ENCODE results near the gene PTGER1. TPM values are rescaled to one million over a fixed set of nuclear protein-coding genes. Genes with fewer than 3 reads are reported as not detected.

PTGER1 gene
- total RNA-seq, 2 experiments from 2014 or later: 0.23 TPM; not detected in 1

DNA sequence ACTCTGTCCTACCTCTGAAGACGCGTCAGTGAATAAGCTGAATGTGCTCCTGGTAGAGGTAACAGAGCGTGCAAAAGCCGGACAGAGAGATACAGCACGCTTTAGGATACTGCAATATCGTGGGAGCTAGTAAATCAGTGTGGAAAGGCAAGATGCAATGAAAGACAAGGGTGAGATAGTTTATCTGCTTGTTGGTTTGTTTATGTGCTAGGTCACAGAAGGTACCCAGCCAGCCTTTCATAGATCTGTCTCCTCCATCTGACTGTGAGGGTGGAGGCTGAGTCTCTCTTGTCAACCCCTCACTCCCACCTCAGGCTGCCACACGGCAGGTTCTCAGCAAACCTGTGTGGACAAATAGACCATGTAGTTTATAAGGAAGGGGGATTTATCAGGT lies 21.7 kb upstream of the PTGER1 start:
- H3K4me1 ChIP-seq (ENCODE audit: insufficient read depth, low read length, poor library complexity, severe bottlenecking): peaks cover 19% of the 10 kb centered on the region
- peak overlapping the region; percentile 58; the same call in 1 of the 2 replicates for H2AFZ ChIP-seq (ENCODE audit: low read length)
- H3K79me2 ChIP-seq (ENCODE audit: insufficient read depth, low read depth, low read length): no peaks in the 10 kb centered on the region
- H3K4me2 ChIP-seq (ENCODE audit: low read length): peak overlapping the region; percentile 100
- DNase-seq (ENCODE audit: low spot score): no peak
- H3K4me3 ChIP-seq (ENCODE audit: low read depth, low read length, poor library complexity, severe bottlenecking): peak overlapping the region; percentile 72
- H3K36me3 ChIP-seq (ENCODE audit: insufficient read depth, low read length): no peaks in the 10 kb centered on the region
- no peaks in the 10 kb centered on the region for H3K9me2 ChIP-seq (ENCODE audit: insufficient read depth, low read length)
- no peaks in the 10 kb centered on the region for H4K20me1 ChIP-seq (ENCODE audit: insufficient read depth, low read length)
- BruUV-seq (replicated peaks): no TSS peak
- POLR2A ChIA-PET: interaction anchor here (2.3 kb wide), 1 partner anchor 10 kb away, joined by 10 read pairs; no protein-coding TSS in a partner anchor
- intact Hi-C loops (cut with micrococcal nuclease; ENCODE audit: unreplicated experiment): no loop called here
- no peak overlapping the region for H3K27ac ChIP-seq (ENCODE audit: low read depth, low read length, poor library complexity, severe bottlenecking)
- H3K9me3 ChIP-seq (ENCODE audit: low read length): no peaks in the 10 kb centered on the region
- no peak for TF ChIP-seq EZH2phosphoT487 (IDR thresholded peaks at IDR 0.05; ENCODE audit: borderline replicate concordance, low read depth, low read length)
- TF ChIP-seq, protein P1, sequence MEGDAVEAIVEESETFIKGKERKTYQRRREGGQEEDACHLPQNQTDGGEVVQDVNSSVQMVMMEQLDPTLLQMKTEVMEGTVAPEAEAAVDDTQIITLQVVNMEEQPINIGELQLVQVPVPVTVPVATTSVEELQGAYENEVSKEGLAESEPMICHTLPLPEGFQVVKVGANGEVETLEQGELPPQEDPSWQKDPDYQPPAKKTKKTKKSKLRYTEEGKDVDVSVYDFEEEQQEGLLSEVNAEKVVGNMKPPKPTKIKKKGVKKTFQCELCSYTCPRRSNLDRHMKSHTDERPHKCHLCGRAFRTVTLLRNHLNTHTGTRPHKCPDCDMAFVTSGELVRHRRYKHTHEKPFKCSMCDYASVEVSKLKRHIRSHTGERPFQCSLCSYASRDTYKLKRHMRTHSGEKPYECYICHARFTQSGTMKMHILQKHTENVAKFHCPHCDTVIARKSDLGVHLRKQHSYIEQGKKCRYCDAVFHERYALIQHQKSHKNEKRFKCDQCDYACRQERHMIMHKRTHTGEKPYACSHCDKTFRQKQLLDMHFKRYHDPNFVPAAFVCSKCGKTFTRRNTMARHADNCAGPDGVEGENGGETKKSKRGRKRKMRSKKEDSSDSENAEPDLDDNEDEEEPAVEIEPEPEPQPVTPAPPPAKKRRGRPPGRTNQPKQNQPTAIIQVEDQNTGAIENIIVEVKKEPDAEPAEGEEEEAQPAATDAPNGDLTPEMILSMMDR (conservative IDR thresholded peaks at IDR 0.05; ENCODE audit: low read length): no peak
- CTCF ChIA-PET (ENCODE audit: unreplicated experiment): no interaction called here

- H3K79me2 ChIP-seq (ENCODE audit: insufficient read depth, low read depth, low read length): no peaks in the 10 kb centered on the region
- ChIA-PET POLR2A (interaction anchor here (0.9 to 2.3 kb wide), 5 partner anchors 8 to 22 kb away, joined by 3 to 10 read pairs (median 3); partner anchors contain the start of gene DNAJB1), CTCF (ENCODE audit: unreplicated experiment) (no interaction called here)
- no peak within 1 kb of the TSS for H3K27ac ChIP-seq (ENCODE audit: low read depth, low read length, poor library complexity, severe bottlenecking)
- no TSS peak for BruUV-seq (replicated peaks)
- H4K20me1 ChIP-seq (ENCODE audit: insufficient read depth, low read length): no peaks in the 10 kb centered on the region
- H3K4me1 ChIP-seq (ENCODE audit: insufficient read depth, low read length, poor library complexity, severe bottlenecking): peaks cover 19% of the 10 kb centered on the region
- peak within 1 kb of the TSS; percentile 72 for H3K4me3 ChIP-seq (ENCODE audit: low read depth, low read length, poor library complexity, severe bottlenecking)
- H3K4me2 ChIP-seq (ENCODE audit: low read length): peak within 1 kb of the TSS; percentile 100
- H3K9me2 ChIP-seq (ENCODE audit: insufficient read depth, low read length): no peaks in the 10 kb centered on the region
- intact Hi-C loops (cut with micrococcal nuclease; ENCODE audit: unreplicated experiment): no loop called here
- TF ChIP-seq EZH2phosphoT487 (IDR thresholded peaks at IDR 0.05; ENCODE audit: borderline replicate concordance, low read depth, low read length): no peak
- TF ChIP-seq, protein P1 (conservative IDR thresholded peaks at IDR 0.05; ENCODE audit: low read length): no peak
- H2AFZ ChIP-seq (ENCODE audit: low read length): peak within 1 kb of the TSS; percentile 58
- H3K36me3 ChIP-seq (ENCODE audit: insufficient read depth, low read length): no peaks in the 10 kb centered on the region
- DNase-seq (ENCODE audit: low spot score): peak; percentile 85
- H3K9me3 ChIP-seq (ENCODE audit: low read length): no peaks in the 10 kb centered on the region
Observed at GRCh38 chr19:14496029-14496833, 21.1 kb upstream of the PTGER1 start, which contains the start of gene GIPC1. Gene GIPC1 (minus strand): TSS chr19:14496127. CDS start chr19:14482976, 13,151 bp downstream.

GRCh38 chr19:14495672-14496028 lies 20.5 kb upstream of the PTGER1 start:
- Histone ChIP-seq H3K4me1 (ENCODE audit: insufficient read depth, low read length, poor library complexity, severe bottlenecking) (peaks cover 19% of the 10 kb centered on the region), H4K20me1 (ENCODE audit: insufficient read depth, low read length) (no peaks in the 10 kb centered on the region), H3K4me2 (ENCODE audit: low read length) (peak overlapping the region; percentile 100), H3K27ac (ENCODE audit: low read depth, low read length, poor library complexity, severe bottlenecking) (no peak overlapping the region), H3K36me3 (ENCODE audit: insufficient read depth, low read length) (no peaks in the 10 kb centered on the region), H3K9me3 (ENCODE audit: low read length) (no peaks in the 10 kb centered on the region), H2AFZ (ENCODE audit: low read length) (peak overlapping the region; percentile 58; the same call in 1 of the 2 replicates), H3K79me2 (ENCODE audit: insufficient read depth, low read depth, low read length) (no peaks in the 10 kb centered on the region), H3K9me2 (ENCODE audit: insufficient read depth, low read length) (no peaks in the 10 kb centered on the region), H3K4me3 (ENCODE audit: low read depth, low read length, poor library complexity, severe bottlenecking) (peak overlapping the region; percentile 72)
- intact Hi-C loops (cut with micrococcal nuclease; ENCODE audit: unreplicated experiment): loop anchor here (1.0 kb wide), 1 partner anchor 22 kb away; no protein-coding TSS in a partner anchor
- DNase-seq (ENCODE audit: low spot score): no peak
- CTCF ChIA-PET (ENCODE audit: unreplicated experiment): no interaction called here
- no peak for TF ChIP-seq EZH2phosphoT487 (IDR thresholded peaks at IDR 0.05; ENCODE audit: borderline replicate concordance, low read depth, low read length)
- TF ChIP-seq, protein P1 (conservative IDR thresholded peaks at IDR 0.05; ENCODE audit: low read length): no peak
- BruUV-seq (replicated peaks): no TSS peak
- POLR2A ChIA-PET: interaction anchor here (0.9 to 2.3 kb wide), 5 partner anchors 9 to 22 kb away, joined by 3 to 10 read pairs (median 3); partner anchors contain the start of gene DNAJB1
